Erythroblast (primary cell): ENCODE results near the gene LLGL2.

Experiments used
- GATA1 ChIP-seq: IDR thresholded peaks from 2 replicates; pipeline ENCODE4 v1.6.1; 2011; ENCODE audit warnings: low read depth, mild to moderate bottlenecking, control low read depth, low read length, moderate library complexity
- POLR2A ChIP-seq: IDR thresholded peaks from 2 replicates; pipeline ENCODE4 v1.6.1; 2011; ENCODE audit warnings: mild to moderate bottlenecking, low read length

DNA sequence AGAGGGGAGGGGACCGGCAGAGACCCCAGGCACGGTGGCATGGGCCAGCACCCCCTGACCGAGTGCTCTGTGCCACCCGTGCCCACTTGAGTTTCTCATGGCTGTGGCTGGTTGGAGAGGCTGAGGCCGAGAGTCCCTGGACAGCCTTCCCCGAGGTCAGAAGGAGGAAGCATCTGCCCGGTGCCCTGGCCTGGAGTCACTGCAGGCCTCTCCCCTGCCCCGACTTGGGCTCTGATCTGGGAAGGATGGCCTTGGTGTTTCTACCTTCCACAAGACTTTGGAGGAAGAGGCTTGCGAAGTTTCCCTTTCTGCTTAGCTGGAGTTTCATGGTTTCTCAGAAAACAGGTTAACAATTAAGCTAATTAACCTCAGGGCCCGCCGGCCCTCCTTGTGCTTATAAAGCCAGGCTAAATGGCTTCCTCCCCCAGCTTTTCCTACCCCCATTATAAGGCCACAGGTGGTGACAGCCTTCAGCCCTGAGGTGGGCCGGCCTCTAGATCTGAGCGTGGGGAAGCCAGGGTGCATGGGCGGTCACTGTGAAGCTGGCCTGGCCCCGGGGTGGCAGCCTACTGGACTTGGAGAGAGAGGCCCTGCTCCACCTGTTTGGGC is 17.3 kb downstream of the LLGL2 start:
- no peak for TF ChIP-seq POLR2A
- TF ChIP-seq GATA1 = no peak
